Epithelial cell of prostate (primary cell): ENCODE measurements around the gene FSIP1.

ENCODE experiments used
- DNase-seq: peaks from one replicate; pipeline ENCODE4 v3.0.0-alpha.2; 2011; ENCODE audit warnings: low read depth, low spot score
- H3K27ac ChIP-seq: fragments of 450-650 bp; 2 replicates; pipeline ENCODE4 v1.5.1; 2017; ENCODE audit warnings: mild to moderate bottlenecking

Gene FSIP1

GRCh38 chr15:39587731-39588530, 194.7 kb downstream of the FSIP1 start:
- DNase-seq: no peak
- peak overlapping the region; percentile 95 for H3K27ac ChIP-seq

DNA sequence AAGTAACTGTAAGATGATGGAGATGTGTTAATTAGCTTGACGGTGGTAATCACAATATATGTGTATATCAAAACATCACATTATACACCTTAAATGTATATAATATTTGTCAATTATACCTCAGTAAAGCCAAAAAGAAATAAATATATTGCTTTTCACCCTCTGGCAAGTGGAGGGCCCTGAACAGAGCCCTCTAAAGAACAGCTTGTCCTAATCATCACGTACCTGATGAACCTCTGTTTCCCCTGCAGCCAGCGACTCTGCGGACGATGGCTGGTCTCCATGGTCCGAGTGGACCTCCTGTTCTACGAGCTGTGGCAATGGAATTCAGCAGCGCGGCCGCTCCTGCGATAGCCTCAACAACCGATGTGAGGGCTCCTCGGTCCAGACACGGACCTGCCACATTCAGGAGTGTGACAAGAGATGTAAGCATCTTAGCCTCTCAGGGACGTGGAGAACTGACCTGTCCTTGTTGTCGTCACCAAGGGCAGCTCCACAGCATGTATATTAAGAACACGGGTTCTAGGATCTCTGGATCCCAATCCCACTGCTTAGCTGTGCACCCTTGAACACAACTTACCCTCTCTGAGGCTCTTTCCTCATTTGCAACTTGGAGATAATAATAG, 195.4 kb downstream of the FSIP1 start:
- DNase-seq: no peak
- H3K27ac ChIP-seq: peak overlapping the region; percentile 95

DNA sequence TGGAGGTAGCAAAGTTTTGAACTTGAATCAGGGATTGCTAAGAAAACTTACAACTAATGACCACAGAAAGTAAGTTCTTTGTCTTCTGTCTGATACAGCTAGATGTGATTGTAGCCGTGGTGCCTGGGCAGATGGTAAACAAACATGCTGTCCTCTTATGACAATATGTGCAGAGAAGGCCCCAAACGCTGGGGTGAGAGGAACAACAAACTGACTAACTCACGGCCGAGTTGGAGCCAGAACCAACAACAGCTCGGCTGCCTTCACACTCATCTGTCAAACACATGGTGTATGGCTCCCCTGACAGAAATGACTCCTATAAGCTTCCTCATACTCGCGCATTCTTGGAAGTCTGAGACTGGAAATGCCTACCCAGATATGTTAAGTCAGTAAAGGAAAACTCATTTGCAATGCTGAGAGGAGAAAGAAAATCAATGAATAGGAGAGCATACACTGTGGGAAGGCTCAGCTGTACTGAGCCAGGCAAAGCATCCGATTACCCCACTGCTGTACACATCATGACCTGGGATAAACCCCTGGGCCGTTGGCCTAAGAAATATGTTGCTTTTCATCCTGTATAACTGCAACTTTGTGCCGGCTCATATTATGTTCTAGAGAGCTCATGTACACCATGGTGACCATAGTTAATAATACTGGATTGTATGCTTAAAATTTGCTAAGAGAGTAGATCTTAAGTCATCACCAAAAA, 196.1 kb downstream of the FSIP1 start:
- no peak for DNase-seq

DNA sequence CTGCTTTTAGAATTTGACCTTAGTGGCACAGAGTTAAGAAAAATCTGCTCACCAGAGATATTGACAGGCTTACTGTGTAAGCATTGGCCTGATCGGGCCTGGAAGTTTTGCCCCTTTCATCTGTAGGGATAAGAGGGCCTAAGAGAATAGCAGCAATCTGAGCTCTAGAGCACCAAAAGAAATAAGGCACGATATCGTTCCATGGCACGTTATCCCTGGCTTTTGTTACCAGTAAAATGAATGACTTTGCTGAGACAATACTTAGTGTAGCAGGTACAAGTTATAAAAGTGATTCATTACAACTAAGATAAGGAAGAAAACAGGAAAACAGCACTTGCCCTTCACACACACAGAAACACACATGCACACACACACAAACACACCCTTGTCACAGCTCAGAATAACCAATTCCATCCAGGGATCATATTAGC, 196.8 kb downstream of the FSIP1 start:
- peak overlapping the region; percentile 95 for H3K27ac ChIP-seq
- no peak for DNase-seq

More for the DNA sequence above, 196.1 kb downstream of the FSIP1 start:
- peak overlapping the region; percentile 95 for H3K27ac ChIP-seq

GRCh38 chr15:39585389-39585841, 197.2 kb downstream of the FSIP1 start:
- H3K27ac ChIP-seq: peak overlapping the region; percentile 95

DNA sequence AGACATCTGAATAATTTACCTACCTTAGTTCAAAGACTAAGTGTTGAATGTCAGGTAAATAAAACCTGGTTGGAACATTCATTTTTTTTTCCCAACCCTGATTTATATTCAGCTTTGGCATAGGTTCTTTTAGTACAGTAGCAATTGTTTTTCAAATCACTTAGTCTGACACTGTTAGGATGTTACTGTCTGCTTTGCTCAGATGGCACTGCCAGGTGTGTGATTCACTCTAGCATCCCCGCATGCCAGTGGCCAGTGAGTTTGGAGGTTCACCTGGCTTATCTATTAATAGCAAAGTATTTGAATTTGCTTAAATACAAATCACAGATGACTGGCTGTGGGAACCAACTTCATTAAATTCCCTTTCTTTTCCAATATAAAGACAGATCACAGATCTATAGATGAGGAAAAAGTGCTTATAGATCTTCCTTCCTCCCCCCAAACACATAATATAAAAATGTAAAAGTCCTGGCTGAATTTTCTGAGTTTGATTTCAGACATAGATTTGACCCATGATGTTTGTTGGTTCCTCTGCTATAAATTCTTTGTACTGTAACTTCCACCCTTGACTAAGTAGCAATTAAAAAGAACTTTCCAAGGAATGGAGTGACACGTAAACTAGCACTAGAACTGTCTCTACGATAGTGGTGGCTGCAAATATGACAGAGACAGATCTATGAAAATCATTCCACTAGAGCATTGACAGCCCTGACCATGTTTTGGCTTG, 197.8 kb downstream of the FSIP1 start:
- no peak for DNase-seq
- peak overlapping the region; percentile 95 for H3K27ac ChIP-seq

More at GRCh38 chr15:39585389-39585841, 197.2 kb downstream of the FSIP1 start:
- no peak for DNase-seq

DNA sequence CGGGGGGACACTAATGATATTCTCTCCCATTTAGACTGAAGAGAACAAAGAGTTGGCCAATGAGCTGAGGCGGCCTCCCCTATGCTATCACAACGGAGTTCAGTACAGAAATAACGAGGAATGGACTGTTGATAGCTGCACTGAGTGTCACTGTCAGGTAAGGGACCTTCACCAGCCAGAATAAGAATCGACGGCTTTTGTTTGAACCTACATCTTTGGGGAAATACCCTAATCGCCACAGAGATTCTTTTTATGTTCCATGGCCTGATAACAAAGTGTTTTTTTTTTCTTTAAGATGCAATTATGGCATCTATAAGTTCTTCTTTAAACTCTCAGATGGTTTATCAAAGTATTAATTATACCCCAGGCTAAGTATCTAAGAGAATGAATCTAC, 198.4 kb downstream of the FSIP1 start:
- no peak for DNase-seq
- peak overlapping the region; percentile 95 for H3K27ac ChIP-seq

DNA sequence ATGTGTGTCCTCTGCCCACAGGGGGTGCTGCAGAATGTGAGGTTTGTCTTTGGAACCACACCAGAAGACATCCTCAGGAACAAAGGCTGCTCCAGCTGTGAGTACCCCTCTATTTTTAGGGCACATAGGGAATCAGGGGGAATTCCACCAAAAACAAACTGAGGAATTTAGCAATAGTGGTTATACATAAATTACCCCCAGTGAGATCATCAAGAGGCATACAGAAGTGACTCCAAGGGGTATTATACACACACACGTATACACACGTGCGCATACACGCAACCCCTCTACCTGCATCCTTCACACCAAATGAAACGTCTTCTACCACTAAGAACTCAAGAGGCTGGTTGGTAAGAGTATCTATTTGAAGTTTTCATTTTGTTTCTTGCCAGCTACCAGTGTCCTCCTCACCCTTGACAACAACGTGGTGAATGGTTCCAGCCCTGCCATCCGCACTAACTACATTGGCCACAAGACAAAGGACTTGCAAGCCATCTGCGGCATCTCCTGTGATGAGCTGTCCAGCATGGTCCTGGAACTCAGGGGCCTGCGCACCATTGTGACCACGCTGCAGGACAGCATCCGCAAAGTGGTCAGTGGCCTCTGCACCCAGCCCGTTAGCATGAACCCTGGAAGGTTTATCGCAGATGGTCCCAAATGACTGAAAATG, 198.9 kb downstream of the FSIP1 start:
- peak overlapping the region; percentile 95 for H3K27ac ChIP-seq
- no peak for DNase-seq

DNA sequence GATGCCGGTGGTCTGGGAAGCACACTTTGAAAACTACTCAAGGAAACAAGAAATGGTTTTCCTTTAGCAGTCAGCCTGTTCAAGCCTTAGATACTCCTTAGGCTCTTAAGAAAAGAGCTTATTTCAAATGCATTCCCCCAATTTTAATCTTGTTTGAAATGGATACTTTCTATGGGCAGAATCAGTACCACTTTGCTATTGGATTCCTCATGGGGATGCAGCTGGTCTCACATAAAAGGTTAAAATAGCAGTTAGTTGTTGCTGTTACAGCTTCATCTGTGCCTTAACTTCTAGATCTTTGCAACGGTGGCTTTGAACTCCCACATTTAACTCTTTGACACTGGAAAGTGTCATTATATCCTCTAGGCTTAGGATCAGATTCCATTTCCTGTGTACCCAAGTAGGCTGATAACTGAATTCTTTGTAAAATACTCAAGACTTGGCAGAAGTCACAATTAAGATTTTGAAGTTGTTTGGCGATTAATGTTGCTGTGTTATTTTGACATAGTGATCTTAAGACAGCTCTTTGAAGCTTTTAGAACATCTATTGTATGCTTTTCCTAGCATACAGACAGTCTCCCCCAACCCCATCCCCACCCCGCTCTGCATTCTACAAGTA, 199.6 kb downstream of the FSIP1 start:
- H3K27ac ChIP-seq: peak overlapping the region; percentile 95
- no peak for DNase-seq

- DNase-seq: no peak
- peak overlapping the region; percentile 95 for H3K27ac ChIP-seq
Observed at GRCh38 chr15:39582286-39582976, 200.2 kb downstream of the FSIP1 start.

- peak overlapping the region; percentile 95 for H3K27ac ChIP-seq
- DNase-seq: no peak
Observed at GRCh38 chr15:39581793-39582285, 200.8 kb downstream of the FSIP1 start.

DNA sequence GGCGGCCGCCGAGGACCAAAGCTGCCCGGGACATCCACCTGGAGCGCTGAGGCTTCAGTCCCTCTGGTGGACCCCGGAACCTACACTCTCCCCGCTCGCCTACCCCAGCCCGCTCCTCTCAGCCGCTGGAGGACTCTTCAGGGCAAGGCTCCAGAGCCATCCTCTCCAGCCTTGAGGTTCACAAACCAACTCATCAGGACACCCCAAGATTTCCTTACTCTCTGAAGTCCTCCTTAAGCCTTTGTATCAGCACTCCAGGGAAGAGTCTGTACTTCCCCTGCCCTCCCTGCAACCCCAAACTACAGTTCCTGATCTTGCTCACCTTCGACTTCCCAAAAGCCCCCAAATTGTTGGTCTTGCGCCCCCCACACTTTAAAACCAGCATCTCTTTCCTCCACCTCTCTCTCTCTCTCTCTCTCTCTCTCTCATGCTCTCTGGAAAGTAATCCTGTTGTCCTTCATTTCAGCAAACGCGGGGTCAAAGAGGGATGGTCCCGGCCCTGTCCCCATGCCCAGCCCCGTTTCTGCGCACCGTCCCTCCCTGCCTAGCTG, 201.3 kb downstream of the FSIP1 start:
- DNase-seq: no peak
- H3K27ac ChIP-seq: peak overlapping the region; percentile 95

DNA sequence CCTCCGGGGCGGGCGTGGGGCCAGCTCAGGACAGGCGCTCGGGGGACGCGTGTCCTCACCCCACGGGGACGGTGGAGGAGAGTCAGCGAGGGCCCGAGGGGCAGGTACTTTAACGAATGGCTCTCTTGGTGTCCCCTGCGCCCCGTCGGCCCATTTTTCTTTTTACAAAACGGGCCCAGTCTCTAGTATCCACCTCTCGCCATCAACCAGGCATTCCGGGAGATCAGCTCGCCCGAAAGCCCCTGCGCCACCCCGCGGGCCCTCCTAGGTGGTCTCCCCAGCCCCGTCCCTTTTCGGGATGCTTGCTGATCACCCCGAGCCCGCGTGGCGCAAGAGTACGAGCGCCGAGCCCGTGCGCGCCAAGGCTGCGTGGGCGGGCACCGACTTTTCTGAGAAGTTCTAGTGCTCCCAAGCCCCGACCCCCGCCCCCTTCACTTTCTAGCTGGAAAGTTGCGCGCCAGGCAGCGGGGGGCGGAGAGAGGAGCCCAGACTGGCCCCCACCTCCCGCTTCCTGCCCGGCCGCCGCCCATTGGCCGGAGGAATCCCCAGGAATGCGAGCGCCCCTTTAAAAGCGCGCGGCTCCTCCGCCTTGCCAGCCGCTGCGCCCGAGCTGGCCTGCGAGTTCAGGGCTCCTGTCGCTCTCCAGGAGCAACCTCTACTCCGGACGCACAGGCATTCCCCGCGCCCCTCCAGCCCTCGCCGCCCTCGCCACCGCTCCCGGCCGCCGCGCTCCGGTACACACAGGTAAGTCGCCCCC, 202.0 kb downstream of the FSIP1 start, which contains the start of gene THBS1:
Gene THBS1 (plus strand): TSS at position 595 of the 757 bp plus-strand sequence. CDS start 779 bp downstream, outside the sequence.
- H3K27ac ChIP-seq: peak within 1 kb of the TSS; percentile 95

GRCh38 chr15:39580117-39580484, 202.5 kb downstream of the FSIP1 start:
- DNase-seq: no peak
- H3K27ac ChIP-seq: peak overlapping the region; percentile 95

More for the DNA sequence above, 202.0 kb downstream of the FSIP1 start, which contains the start of gene THBS1:
- no peak for DNase-seq

DNA sequence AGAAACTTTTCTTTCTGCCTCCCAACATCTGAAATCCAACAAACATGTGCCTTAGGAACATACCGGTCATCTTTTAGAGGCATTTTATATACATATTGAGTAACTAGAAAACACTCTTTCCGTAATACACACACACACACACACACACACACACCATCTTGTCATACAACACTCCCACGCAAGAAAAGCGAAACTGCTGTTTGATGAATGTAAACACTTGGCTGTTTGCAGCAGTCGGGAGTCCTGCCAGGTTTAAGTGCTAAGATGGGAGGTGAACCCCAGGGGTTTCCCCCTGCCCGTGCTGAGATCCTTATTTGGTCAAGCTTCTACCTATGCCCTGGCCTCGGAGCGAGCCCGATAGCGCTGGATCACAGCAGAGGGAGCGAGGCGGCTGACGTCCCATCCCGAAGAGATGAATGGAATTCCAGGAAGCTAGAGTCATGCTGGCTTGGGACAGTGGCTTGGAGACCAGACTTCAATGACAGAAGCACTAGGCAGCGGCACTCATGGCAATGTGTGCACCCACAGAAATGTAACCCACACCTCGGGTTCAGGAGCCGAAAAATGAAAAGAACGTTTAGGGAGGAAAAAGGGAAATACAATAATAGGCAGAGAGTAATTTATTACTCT, 203.0 kb downstream of the FSIP1 start:
- H3K27ac ChIP-seq: peak overlapping the region; percentile 95
- peak; percentile 85 for DNase-seq

DNA sequence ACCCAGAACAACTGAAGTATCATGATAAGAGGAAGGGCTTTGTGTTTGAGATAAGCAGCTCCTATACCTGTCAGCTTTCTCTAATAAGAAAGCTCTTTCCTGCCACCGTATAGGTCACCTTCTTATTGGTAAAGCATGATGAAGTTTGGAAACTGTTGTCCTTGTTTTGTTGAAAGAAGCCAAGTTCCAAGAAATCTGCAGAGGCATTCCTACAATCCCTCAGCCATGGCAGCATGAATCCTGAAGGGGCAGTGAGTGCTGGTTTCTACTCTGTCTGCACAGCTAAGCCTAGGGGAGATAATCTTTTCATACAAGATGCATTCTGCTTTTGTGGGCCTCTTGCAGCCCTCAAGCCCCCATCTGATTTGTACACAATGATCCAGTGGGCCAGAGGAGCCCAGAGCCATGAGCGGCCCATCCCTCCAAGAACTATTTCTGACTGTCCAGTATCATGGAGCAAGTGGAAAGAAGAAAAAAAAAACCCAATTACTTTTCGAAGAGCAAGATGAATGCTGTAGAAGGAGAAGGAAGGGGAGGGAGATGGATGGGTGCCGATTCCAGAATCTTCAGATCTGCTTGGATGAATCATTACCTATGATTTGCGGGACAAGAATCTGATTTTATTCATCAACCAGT, 203.7 kb downstream of the FSIP1 start:
- H3K27ac ChIP-seq: peak overlapping the region; percentile 95
- no peak for DNase-seq
